Ovary (tissue), 9 donors: ENCODE measurements around the gene DNAH17. TPM values are rescaled to one million over a fixed set of nuclear protein-coding genes. Genes with fewer than 3 reads are reported as not detected.

Source experiments
- DNase-seq, 5 donors: peaks; one replicate each; pipeline ENCODE4 v3.0.0-alpha.2; 2019 to 2020
- H3K27ac ChIP-seq, 2 donors: fragments of 200-600 bp; one replicate each; pipeline versions ENCODE4 v1.5.1 to v1.8.0; 2019 to 2022
- H3K27me3 ChIP-seq: fragments of 200-600 bp; one replicate; pipeline ENCODE4 v1.8.0; 2022
- H3K36me3 ChIP-seq: fragments of 200-600 bp; sonication (generic); one replicate; pipeline ENCODE4 v1.5.1; 2019
- H3K4me1 ChIP-seq: one replicate; pipeline ENCODE4 v1.8.1; 2013; ENCODE audit warnings: mild to moderate bottlenecking, moderate library complexity; ENCODE audit not compliant: insufficient read depth
- H3K4me3 ChIP-seq: fragments of 200-600 bp; sonication (generic); one replicate; pipeline ENCODE4 v1.5.1; 2017
- H3K9me3 ChIP-seq, 2 donors: fragments of 200-600 bp in 1 of 2; sonication (generic) in 1 of 2; one replicate each; pipeline versions ENCODE4 v1.5.1 to v1.8.1; 2013 to 2019; ENCODE audit warnings: mild to moderate bottlenecking in 1 of 2, moderate library complexity in 1 of 2
- CTCF ChIP-seq, 3 donors: fragments of 450-650 bp in 2 of 3; fragments of 200-600 bp in 1 of 3; IDR thresholded peaks; one replicate each; pipeline versions ENCODE4 v1.5.1 to v1.8.0; 2016 to 2022; ENCODE audit warnings: antibody characterized with exemption in 3 of 3, mild to moderate bottlenecking in 1 of 3
- EP300 ChIP-seq: sonication (generic); formaldehyde crosslinking; IDR thresholded peaks from one replicate; pipeline ENCODE4 v1.6.1; 2017; ENCODE audit warnings: antibody characterized with exemption
- POLR2A ChIP-seq: fragments of 450-650 bp; IDR thresholded peaks from one replicate; pipeline ENCODE4 v1.6.1; 2017; ENCODE audit warnings: antibody characterized with exemption, mild to moderate bottlenecking, moderate library complexity
- WGBS, 3 donors: extraction: QIAGEN DNeasy Blood & Tissue Kit in 1 of 3; methylation state at CpG; one replicate each; pipeline versions ENCODE4 v1.1.5 to v1.1.7; 2013 to 2017; 5-methylcytosine and 5-hydroxymethylcytosine counted together
- intact Hi-C, 4 donors: fragments of 100-400 bp; cut with DNase I; formaldehyde crosslinking; loops; one replicate each; pipeline versions ENCODE4 v1.11.0 to v1.15.1; 2022 to 2023
- polyA plus RNA-seq, 2 donors: library from polyadenylated mRNA; stranded (reverse); fragments of 200-250 nt in 1 of 2; fragments of 350-450 nt in 1 of 2; fragmentation: Illumina TruSeq in 1 of 2; extraction: RNeasy Lipid Tissue Mini Kit (QIAGEN cat#74804) in 1 of 2; gene quantifications; one replicate each; pipeline ENCODE4 v1.2.3, GENCODE V29; 2013 to 2014
- total RNA-seq, 7 donors: library from RNA; depleted of rRNA in 2 of 7; stranded (reverse); fragments of >200 nt in 2 of 7; fragmentation: NEBNext Ultra II Directional in 3 of 7; extraction: Animal tissue kit (Norgen Biotek cat#: 25700) in 3 of 7; gene quantifications; one replicate each; pipeline versions ENCODE4 v1.1.0 to v1.2.4, GENCODE V29; 2016 to 2023
- donor health status: DM: no; HTN: no; CAD: no; lungs with moderate emphysema.
- donor health status: DM: no; HTN: no; CAD: no.
- donor health status: Bipolar disorder and iron deficiency.
- donor health status: DM: yes; HTN: yes; CAD: no.
- donor health status: DM: no; HTN: no; CAD: no.
- donor health status: DM: yes; HTN: yes; CAD: no.

Gene DNAH17
- total and polyA plus RNA-seq, 9 donors, result 0.07 to 0.25 (median 0.12) TPM; not detected in 6

DNA sequence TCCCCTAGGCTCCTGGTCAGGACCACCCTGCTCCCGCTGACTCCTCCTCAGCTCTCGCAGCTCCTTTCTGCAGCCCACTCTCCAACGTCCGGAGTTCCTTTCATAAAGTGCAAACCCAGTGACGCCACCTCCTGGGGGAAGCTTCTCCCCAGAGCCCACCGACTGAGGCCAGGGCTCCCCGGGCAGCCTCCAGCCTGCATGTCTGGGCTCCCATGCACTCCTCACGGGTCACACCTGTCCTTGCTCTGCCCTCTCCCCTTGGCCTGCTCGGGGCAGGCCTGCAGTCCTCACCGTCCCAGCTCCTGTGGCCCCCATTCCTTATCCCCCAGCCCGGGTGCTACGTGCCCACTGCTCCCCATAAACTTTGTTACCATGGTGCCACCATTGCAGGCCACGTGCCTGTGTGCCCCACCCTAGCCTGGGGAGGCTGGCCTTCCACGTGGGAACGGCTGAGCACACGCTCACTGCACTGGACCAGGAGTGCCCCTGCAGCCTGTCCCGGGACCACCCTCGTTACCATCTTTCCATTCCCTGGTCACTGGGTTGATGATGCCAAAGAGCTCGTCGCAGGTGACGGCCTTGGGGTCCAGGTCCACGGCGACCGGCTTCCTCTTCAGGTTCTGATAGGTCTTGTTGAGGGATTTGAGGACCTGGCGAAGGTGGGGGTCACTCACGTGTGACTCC lies 84.9 kb downstream of the DNAH17 start:
- Histone ChIP-seq H3K27ac (no peak overlapping the region), H3K36me3 (no peaks in the 10 kb centered on the region), H3K4me1 (no peaks in the 10 kb centered on the region), H3K9me3 (no peaks in the 10 kb centered on the region), H3K4me3 (no peak overlapping the region), H3K27me3 (no peaks in the 10 kb centered on the region)
- DNase-seq, result no peak
- WGBS, 3 donors, result 82 to 88% (median 87%) methylated on average over 26 of the region's 26 CpGs
- TF ChIP-seq CTCF (IDR thresholded peaks at IDR 0.05), result no peak
- no peak for TF ChIP-seq POLR2A
- TF ChIP-seq EP300, result no peak
- intact Hi-C loops, result loop anchor here in 1 of 4 donors (10.0 kb wide), 1 partner anchor 213 kb away; no protein-coding TSS in a partner anchor

DNA sequence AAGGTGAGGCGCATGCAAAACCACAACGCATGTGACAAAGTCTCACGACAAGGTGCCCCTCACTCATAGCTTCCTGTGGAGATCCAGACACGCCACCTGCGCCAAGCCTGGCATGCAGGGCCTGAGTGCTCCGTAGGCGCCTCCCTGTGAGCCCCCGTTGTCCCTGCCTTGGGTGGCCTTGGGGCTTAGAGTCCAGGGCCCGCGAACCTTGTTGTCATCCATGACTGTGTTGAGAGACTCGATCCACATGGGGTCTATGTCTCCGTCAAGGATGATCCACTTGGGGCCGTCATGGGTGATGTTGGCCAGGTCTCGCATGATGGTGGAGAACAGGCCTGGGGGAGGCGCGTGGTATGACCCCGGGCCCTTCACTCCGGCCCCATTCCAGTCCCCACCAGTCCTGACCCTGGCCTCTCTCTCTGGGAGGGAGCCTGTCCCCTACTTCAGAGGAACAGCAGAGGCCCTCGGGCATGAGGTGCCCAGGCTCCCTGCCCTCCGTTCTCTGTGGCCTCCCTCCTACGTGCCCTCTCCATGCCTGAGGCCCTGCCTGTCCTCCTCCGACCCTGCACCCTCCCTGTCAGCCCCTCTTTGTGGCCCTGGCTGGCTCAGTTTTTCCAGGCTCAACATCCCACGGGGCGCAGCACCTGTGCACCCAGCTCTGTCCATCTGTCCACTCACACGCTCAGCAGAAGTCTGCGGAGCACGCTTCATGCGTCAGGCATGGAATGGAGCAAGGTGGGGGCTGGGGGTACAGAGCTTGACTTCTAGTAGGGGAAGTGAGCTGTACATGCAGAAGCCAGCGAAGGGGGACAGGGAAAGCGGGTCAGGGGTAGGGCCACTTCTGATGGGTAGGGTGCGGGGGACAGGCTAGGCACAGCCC lies 85.7 kb downstream of the DNAH17 start:
- H3K9me3 ChIP-seq, result no peaks in the 10 kb centered on the region
- H3K4me1 ChIP-seq, result no peaks in the 10 kb centered on the region
- 90 to 95% (median 91%) methylated on average over 28 to 31 of the region's 31 CpGs for WGBS, 3 donors
- TF ChIP-seq EP300, result no peak
- no peak for TF ChIP-seq CTCF (IDR thresholded peaks at IDR 0.05)
- TF ChIP-seq POLR2A, result no peak
- H3K27me3 ChIP-seq, result no peaks in the 10 kb centered on the region
- no peak overlapping the region for H3K27ac ChIP-seq
- no peak overlapping the region for H3K4me3 ChIP-seq
- no peak for DNase-seq
- intact Hi-C loops, result loop anchor here in 1 of 4 donors (10.0 kb wide), 1 partner anchor 213 kb away; no protein-coding TSS in a partner anchor
- H3K36me3 ChIP-seq, result no peaks in the 10 kb centered on the region

DNA sequence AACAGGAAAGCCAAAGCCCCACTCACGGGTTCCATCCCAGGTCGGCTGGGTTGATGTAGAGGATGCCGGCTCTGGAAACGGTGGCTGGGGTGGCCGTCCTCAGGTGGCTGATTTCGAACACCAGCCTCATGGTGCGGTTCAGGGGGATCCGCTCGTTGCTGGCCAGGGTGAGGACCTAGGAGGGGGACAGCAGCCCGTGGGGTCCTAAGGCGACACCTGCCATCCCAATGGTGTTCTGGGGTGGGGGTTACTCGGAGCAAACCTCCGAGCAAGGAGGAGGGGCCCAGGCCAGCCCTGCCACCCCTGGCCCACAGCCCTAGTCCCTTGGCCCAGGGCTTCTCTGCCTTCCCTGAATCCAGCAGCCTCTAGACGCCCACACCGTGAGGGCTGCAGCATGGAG lies 86.5 kb downstream of the DNAH17 start:
- TF ChIP-seq POLR2A (no peak), CTCF (IDR thresholded peaks at IDR 0.05) (no peak), EP300 (no peak)
- H3K36me3 ChIP-seq, result no peaks in the 10 kb centered on the region
- H3K4me1 ChIP-seq, result no peaks in the 10 kb centered on the region
- no peaks in the 10 kb centered on the region for H3K9me3 ChIP-seq
- no peak for DNase-seq
- intact Hi-C loops, result loop anchor here in 1 of 4 donors (10.0 kb wide), 1 partner anchor 214 kb away; no protein-coding TSS in a partner anchor
- no peak overlapping the region for H3K4me3 ChIP-seq
- no peak overlapping the region for H3K27ac ChIP-seq
- no peaks in the 10 kb centered on the region for H3K27me3 ChIP-seq
- WGBS, 3 donors, result 88 to 90% (median 89%) methylated on average over 15 of the region's 15 CpGs

GRCh38 chr17:78490156-78490555 lies 87.0 kb downstream of the DNAH17 start:
- Histone ChIP-seq H3K27ac (no peak overlapping the region), H3K9me3 (no peaks in the 10 kb centered on the region), H3K36me3 (no peaks in the 10 kb centered on the region), H3K4me1 (no peaks in the 10 kb centered on the region), H3K27me3 (no peaks in the 10 kb centered on the region), H3K4me3 (no peak overlapping the region)
- 85 to 91% (median 88%) methylated on average over 10 of the region's 10 CpGs for WGBS, 3 donors
- no peak for DNase-seq
- intact Hi-C loops, result loop anchor here in 1 of 4 donors (10.0 kb wide), 1 partner anchor 215 kb away; no protein-coding TSS in a partner anchor
- TF ChIP-seq EP300 (no peak), CTCF (IDR thresholded peaks at IDR 0.05) (no peak), POLR2A (no peak)
